DOHH2 (cell line): ENCODE data around the gene TMPO.

Experiments used
- H3F3A ChIP-seq: fragments of 200-600 bp; sonication (generic), shearing (Covaris generic); 2 replicates; pipeline ENCODE4 v1.6.0; 2016; ENCODE audit warnings: antibody characterized with exemption, mild to moderate bottlenecking; ENCODE audit not compliant: control insufficient read depth, insufficient read depth
- H3K27ac ChIP-seq: fragments of 200-600 bp; sonication (generic); 2 replicates; pipeline ENCODE4 v1.5.1; 2014; ENCODE audit warnings: low read depth, mild to moderate bottlenecking, low read length, moderate library complexity
- H3K27me3 ChIP-seq: fragments of 200-600 bp; sonication (generic); 2 replicates; pipeline ENCODE4 v1.6.1; 2014; ENCODE audit warnings: mild to moderate bottlenecking, low read length, mixed read lengths; ENCODE audit not compliant: control insufficient read depth
- H3K36me3 ChIP-seq: fragments of 200-600 bp; sonication (generic); 2 replicates; pipeline ENCODE4 v1.6.1; 2014; ENCODE audit warnings: mild to moderate bottlenecking, low read length, moderate library complexity, mixed read lengths; ENCODE audit not compliant: control insufficient read depth
- H3K4me1 ChIP-seq: fragments of 200-600 bp; sonication (generic); 2 replicates; pipeline ENCODE4 v1.6.1; 2014; ENCODE audit warnings: mild to moderate bottlenecking, low read length, mixed read lengths; ENCODE audit not compliant: control insufficient read depth
- H3K4me2 ChIP-seq: fragments of 200-600 bp; sonication (generic); 2 replicates; pipeline ENCODE4 v1.6.0; 2014; ENCODE audit warnings: mild to moderate bottlenecking, low read length, moderate library complexity
- H3K4me3 ChIP-seq: fragments of 200-600 bp; sonication (generic); 2 replicates; pipeline ENCODE4 v1.5.1; 2014; ENCODE audit warnings: mild to moderate bottlenecking, low read length, mixed read lengths
- H3K79me2 ChIP-seq: fragments of 200-600 bp; sonication (generic); 2 replicates; pipeline ENCODE4 v1.6.1; 2014; ENCODE audit warnings: mild to moderate bottlenecking, low read length, mixed read lengths; ENCODE audit not compliant: control insufficient read depth
- H3K9me2 ChIP-seq: fragments of 200-600 bp; sonication (generic); replicated peaks from 2 replicates; pipeline ENCODE4 v1.6.1; 2014; ENCODE audit warnings: mild to moderate bottlenecking, low read length, mixed read lengths; ENCODE audit not compliant: control insufficient read depth
- H3K9me3 ChIP-seq: fragments of 200-600 bp; sonication (generic); 2 replicates; pipeline ENCODE4 v1.6.1; 2014; ENCODE audit warnings: antibody characterized with exemption, low read length, mixed read lengths; ENCODE audit not compliant: control insufficient read depth, insufficient read depth
- H4K20me1 ChIP-seq: fragments of 200-600 bp; sonication (generic); 2 replicates; pipeline ENCODE4 v1.6.0; 2014; ENCODE audit warnings: low read depth, mild to moderate bottlenecking, antibody characterized with exemption, low read length, moderate library complexity; ENCODE audit not compliant: control insufficient read depth, insufficient read depth
- EZH2phosphoT487 ChIP-seq: fragments of 200-600 bp; sonication (generic); IDR thresholded peaks from 2 replicates; pipeline ENCODE4 v1.6.1; 2017; ENCODE audit warnings: borderline replicate concordance, mild to moderate bottlenecking, antibody characterized with exemption, low read length, moderate library complexity, mixed read lengths
- TF ChIP-seq, protein P1 (sequence below): fragments of 200-600 bp; sonication (generic); IDR thresholded peaks from one replicate; pipeline ENCODE4 v1.5.1; 2014; ENCODE audit warnings: antibody characterized with exemption, mild to moderate bottlenecking, low read depth, low read length; ENCODE audit not compliant: poor library complexity, severe bottlenecking

TMPO gene

DNA sequence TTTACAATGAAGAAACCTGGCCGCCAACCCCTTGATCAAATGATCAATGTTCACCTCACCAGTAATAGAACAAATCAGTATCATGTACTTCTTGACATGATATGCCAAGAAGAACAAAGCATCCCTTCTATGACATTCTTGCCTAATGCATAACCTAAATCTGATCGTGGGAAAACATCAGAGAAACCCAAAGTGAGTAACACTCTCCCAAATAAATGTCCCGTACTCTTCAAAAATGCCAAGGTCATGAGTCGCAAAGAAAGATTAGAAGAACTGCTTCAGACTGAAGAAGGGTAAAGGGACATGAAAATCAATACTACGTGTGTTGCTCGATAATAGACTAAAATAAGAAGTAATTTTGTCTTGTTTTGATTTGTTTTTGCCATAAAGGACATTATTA, 66.7 kb downstream of the TMPO start:
- H4K20me1 ChIP-seq: no peaks in the 10 kb centered on the region
- H3K4me2 ChIP-seq: no peak overlapping the region
- H3K27ac ChIP-seq: no peak overlapping the region
- no peaks in the 10 kb centered on the region for H3F3A ChIP-seq
- H3K9me3 ChIP-seq: no peaks in the 10 kb centered on the region
- no peak overlapping the region for H3K4me3 ChIP-seq
- H3K9me2 ChIP-seq: no peaks in the 10 kb centered on the region
- H3K4me1 ChIP-seq: peaks cover 2% of the 10 kb centered on the region; the same call in 1 of the 2 replicates
- TF ChIP-seq, protein P1, sequence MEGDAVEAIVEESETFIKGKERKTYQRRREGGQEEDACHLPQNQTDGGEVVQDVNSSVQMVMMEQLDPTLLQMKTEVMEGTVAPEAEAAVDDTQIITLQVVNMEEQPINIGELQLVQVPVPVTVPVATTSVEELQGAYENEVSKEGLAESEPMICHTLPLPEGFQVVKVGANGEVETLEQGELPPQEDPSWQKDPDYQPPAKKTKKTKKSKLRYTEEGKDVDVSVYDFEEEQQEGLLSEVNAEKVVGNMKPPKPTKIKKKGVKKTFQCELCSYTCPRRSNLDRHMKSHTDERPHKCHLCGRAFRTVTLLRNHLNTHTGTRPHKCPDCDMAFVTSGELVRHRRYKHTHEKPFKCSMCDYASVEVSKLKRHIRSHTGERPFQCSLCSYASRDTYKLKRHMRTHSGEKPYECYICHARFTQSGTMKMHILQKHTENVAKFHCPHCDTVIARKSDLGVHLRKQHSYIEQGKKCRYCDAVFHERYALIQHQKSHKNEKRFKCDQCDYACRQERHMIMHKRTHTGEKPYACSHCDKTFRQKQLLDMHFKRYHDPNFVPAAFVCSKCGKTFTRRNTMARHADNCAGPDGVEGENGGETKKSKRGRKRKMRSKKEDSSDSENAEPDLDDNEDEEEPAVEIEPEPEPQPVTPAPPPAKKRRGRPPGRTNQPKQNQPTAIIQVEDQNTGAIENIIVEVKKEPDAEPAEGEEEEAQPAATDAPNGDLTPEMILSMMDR: no peak
- no peak for TF ChIP-seq EZH2phosphoT487
- no peaks in the 10 kb centered on the region for H3K36me3 ChIP-seq
- peaks cover 5% of the 10 kb centered on the region for H3K27me3 ChIP-seq
- H3K79me2 ChIP-seq: no peaks in the 10 kb centered on the region

DNA sequence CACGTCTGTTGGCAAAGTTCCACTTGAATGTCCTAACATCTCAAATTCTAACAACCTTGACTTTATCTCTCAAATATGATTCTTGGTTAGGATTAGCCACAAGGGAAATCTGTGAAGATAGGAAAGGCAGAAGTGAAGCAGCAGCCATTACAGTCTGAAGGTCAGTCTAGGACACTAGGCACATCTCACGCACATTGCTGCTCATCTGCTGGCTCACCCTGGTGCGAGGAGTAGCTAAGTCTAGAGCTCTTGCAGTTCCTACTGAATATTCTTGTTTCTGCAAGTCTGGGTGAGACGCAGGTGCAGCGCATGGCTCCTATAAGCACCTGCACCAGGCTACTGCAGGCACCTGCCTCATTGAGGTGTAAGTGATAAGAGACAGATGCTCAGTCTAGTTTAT, 71.7 kb downstream of the TMPO start:
- peaks cover 5% of the 10 kb centered on the region; the same call in 1 of the 2 replicates for H3K4me1 ChIP-seq
- H3K4me2 ChIP-seq: no peak overlapping the region
- H3K27me3 ChIP-seq: no peaks in the 10 kb centered on the region; the same call in 1 of the 2 replicates
- no peaks in the 10 kb centered on the region for H3K36me3 ChIP-seq
- H3F3A ChIP-seq: no peaks in the 10 kb centered on the region
- H3K9me3 ChIP-seq: no peaks in the 10 kb centered on the region
- no peaks in the 10 kb centered on the region for H3K79me2 ChIP-seq
- H3K27ac ChIP-seq: no peak overlapping the region
- H3K9me2 ChIP-seq: no peaks in the 10 kb centered on the region
- TF ChIP-seq EZH2phosphoT487: no peak
- TF ChIP-seq, protein P1: no peak
- H3K4me3 ChIP-seq: no peak overlapping the region
- no peaks in the 10 kb centered on the region for H4K20me1 ChIP-seq

- no peak for TF ChIP-seq EZH2phosphoT487
- TF ChIP-seq, protein P1: no peak
Observed at GRCh38 chr12:98591209-98591608, 75.8 kb downstream of the TMPO start.

More at GRCh38 chr12:98591209-98591608, 75.8 kb downstream of the TMPO start:
- H3K4me3 ChIP-seq: no peak overlapping the region
- peaks cover 22% of the 10 kb centered on the region; the same call in 1 of the 2 replicates for H4K20me1 ChIP-seq
- no peak overlapping the region for H3K4me2 ChIP-seq
- peaks cover 27% of the 10 kb centered on the region for H3K36me3 ChIP-seq
- peaks cover 14% of the 10 kb centered on the region for H3F3A ChIP-seq
- no peaks in the 10 kb centered on the region for H3K9me3 ChIP-seq
- H3K27ac ChIP-seq: no peak overlapping the region
- no peaks in the 10 kb centered on the region for H3K27me3 ChIP-seq
- peaks cover 25% of the 10 kb centered on the region for H3K4me1 ChIP-seq
- H3K79me2 ChIP-seq: peaks cover 34% of the 10 kb centered on the region
- H3K9me2 ChIP-seq: no peaks in the 10 kb centered on the region
